Measurements from ENCODE around the gene TMUB1.

The TMUB1 gene

DNA sequence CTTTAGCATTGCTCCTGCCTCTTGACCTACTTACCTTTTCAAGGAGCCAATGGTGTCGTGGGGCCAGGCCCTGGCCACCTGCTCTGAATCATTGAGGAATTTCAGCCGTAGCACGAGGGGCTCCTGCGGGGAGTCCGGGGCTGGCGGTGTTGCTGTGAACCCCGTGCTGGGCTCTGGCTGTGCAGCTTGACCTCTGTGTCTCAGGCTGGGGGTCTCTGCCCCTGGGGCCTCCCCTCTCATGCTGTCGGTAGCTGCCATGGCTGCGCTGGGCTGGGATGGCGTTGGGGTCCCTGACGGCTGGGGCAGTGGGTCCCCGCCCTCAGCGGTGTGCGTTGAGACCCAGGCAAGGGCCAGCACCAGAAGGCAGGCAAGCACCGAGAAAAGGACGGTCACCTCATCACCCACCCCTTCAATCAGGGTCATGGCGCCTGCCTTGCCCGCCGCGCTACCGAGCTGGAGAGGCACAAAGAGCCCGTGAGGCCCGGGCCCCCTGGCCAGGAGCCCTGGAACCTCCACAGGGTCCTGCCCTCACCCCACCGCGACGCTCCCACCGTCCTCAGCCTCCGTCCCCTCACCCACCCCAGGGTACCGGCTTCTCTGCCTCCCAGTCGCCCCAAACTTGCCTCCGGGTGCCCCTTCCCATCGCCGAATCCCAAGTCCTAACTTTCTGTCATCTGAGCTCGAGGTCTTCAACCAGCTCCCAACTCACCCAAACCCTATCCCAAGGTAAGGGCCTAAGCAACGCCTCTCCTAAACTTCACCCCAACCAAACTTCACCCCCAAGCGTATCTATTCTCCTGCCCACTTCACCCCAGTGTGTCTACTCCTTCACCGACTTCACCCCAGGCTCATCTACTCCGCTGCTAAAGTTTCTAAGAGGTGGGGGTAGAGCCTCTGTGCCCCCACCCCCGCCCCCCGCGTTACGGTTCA lies 887 bp downstream of the TMUB1 start:
- peak overlapping the region; percentile 93 for H3K18ac ChIP-seq (ENCODE audit: low read length)
- H3K27ac ChIP-seq (replicated peaks; ENCODE audit: low read length), result no peak overlapping the region
- no peak for DNase-seq (ENCODE audit: low spot score)
- peak overlapping the region; percentile 76 for H2BK120ac ChIP-seq (ENCODE audit: low read depth, low read length)
- H3K79me1 ChIP-seq (ENCODE audit: low read depth, low read length), result peaks cover 19% of the 10 kb centered on the region
- peaks cover 0 to 2% (median 0%) of the 10 kb centered on the region in 3 experiments for H3K27me3 ChIP-seq (ENCODE audit: control insufficient read depth in 3 of 3, insufficient read depth in 3 of 3, low read depth in 1 of 3, low read length in 3 of 3)
- no peak overlapping the region for H3K4ac ChIP-seq (ENCODE audit: low read length)
- peak overlapping the region; percentile 80 for H3K9ac ChIP-seq (ENCODE audit: low read depth, low read length, poor library complexity)
- H3K36me3 ChIP-seq (replicated peaks in 1 of 2; ENCODE audit: control insufficient read depth in 2 of 2, insufficient read depth in 2 of 2, low read length in 2 of 2), result peaks cover 4 to 27% of the 10 kb centered on the region in 2 donors
- H3K4me1 ChIP-seq (ENCODE audit: control insufficient read depth in 2 of 2, insufficient read depth in 1 of 2, low read depth in 1 of 2, low read length in 2 of 2), result peaks cover 28 to 38% of the 10 kb centered on the region in 2 donors
- H2BK15ac ChIP-seq (ENCODE audit: low read length), result peak overlapping the region; percentile 88
- no CpG with 5 or more reads among the region's 42 CpGs for WGBS, 2 donors (ENCODE audit: extremely low coverage in 2 of 2, insufficient read length in 2 of 2, insufficient replicate concordance in 1 of 2)
- peak overlapping the region; percentile 98 for H2AK5ac ChIP-seq (ENCODE audit: low read depth, low read length)
- H3K23ac ChIP-seq (ENCODE audit: low read depth, low read length, poor library complexity), result peak overlapping the region; percentile 94
- peaks cover 0 to 3% of the 10 kb centered on the region in 2 donors for H3K9me3 ChIP-seq (replicated peaks in 1 of 2; ENCODE audit: control insufficient read depth in 2 of 2, insufficient read depth in 1 of 2, low read depth in 1 of 2, low read length in 2 of 2)
- H3K14ac ChIP-seq (ENCODE audit: low read length), result peak overlapping the region; percentile 7
- peak overlapping the region; percentile 84 to 99 for H3K4me3 ChIP-seq (ENCODE audit: low read length in 2 of 2)
- H3K4me2 ChIP-seq (ENCODE audit: insufficient read depth, low read length, poor library complexity, severe bottlenecking), result peak overlapping the region; percentile 92
- H4K91ac ChIP-seq (ENCODE audit: low read depth, low read length, poor library complexity), result no peak overlapping the region
- peak overlapping the region; percentile 97 for H2AFZ ChIP-seq (ENCODE audit: low read length)
- H4K8ac ChIP-seq (ENCODE audit: low read depth, low read length), result no peak overlapping the region
- H2BK12ac ChIP-seq (ENCODE audit: low read length), result peak overlapping the region; percentile 54
- H2BK5ac ChIP-seq (ENCODE audit: low read length), result peak overlapping the region; percentile 56

DNA sequence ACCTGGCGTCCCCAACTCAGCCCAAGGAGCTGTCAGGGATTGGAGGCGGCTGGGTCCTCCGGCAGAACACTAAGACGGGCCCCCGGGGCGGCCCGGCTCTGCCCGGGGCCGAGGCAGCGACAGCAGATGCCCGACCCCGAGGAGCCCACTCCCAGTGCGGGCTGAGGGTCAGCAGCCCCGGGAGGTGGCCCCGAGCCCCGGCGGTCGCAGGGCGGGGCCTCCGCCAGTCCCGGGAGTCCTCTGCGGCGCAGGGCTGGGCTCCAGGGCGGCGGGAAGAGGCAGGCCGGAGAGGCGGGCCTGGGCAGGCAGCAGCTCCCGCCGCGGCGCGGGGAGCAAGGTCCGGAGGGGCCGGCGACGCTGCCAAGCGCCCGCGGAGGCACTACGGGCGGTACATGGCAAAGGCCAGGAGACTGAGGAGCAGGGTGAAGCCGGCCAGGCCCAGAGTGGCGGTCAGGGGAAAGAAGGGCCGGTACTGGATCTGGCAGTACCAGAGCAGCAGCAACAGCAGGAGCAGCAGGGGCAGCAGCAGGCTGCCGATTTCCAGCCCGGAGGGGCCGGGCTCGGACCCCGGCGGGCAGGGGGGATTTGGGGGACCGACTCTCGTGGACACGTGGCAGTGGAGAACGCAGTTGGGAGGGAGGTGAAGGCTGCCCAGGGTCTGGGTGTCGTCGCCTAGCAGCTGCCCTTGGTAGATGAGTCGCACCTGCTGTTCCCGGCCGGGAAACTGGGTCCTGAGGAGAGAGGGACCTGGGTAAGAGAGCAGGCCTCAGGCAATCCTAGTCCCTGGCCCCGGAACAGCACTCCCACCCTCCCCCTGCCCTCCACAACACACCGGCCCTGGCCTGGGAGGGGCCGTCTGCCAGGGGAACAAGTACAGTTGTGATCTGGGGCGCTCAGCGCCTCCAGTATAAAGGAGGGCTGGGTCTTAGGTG lies 1.9 kb downstream of the TMUB1 start:
- H3K4me1 ChIP-seq (ENCODE audit: control insufficient read depth in 2 of 2, insufficient read depth in 1 of 2, low read depth in 1 of 2, low read length in 2 of 2), result peaks cover 28 to 38% of the 10 kb centered on the region in 2 donors

DNA sequence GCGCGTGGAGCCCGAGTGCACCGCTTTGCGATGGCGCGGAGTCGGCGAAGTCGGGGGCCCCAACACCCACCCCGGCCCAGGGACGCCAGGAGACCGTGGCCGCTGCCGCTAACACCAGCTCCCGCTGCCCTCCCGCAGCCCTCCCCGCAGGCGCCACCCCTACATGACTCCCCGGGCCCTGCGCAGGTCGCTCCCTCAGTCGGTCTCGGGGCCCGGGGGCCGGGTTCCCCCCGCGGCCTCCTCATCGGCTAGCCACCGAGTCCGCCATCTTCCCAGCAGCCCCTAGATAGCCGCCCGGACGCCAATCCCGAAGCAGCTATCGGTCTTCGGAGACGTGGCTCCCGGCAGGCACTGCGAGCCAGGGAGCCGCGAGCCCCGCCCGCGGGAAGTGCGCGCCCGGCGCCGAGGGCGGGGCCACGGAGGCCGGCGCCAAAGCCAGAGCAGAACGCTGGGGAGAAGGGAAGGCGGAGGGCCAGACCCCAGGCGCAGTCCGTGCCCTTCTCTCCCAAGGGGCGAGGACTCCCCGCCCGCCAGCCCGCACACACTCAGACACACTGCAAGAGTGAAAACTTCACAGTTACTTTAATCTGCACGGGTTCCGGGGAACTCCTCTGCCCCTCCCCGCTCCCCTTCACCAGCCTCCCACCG lies 2.6 kb downstream of the TMUB1 start, which contains the start of gene FASTK:
FASTK (minus strand) TSS at position 288 of the 648 bp plus-strand sequence; CDS start at position 245, 43 bp downstream.
- peak within 1 kb of the TSS; percentile 95 for H2AFZ ChIP-seq (ENCODE audit: low read length)
- H3K9ac ChIP-seq (ENCODE audit: low read depth, low read length, poor library complexity), result peak within 1 kb of the TSS; percentile 100
- peak within 1 kb of the TSS; percentile 54 for H2BK12ac ChIP-seq (ENCODE audit: low read length)
- H3K18ac ChIP-seq (ENCODE audit: low read length), result peak within 1 kb of the TSS; percentile 98
- peak within 1 kb of the TSS; percentile 97 for H2BK15ac ChIP-seq (ENCODE audit: low read length)
- H3K14ac ChIP-seq (ENCODE audit: low read length), result peak within 1 kb of the TSS; percentile 89
- peaks cover 19% of the 10 kb centered on the region for H3K79me1 ChIP-seq (ENCODE audit: low read depth, low read length)
- H4K8ac ChIP-seq (ENCODE audit: low read depth, low read length), result peak within 1 kb of the TSS; percentile 92
- peak within 1 kb of the TSS; percentile 99 for H2AK5ac ChIP-seq (ENCODE audit: low read depth, low read length)
- H3K23ac ChIP-seq (ENCODE audit: low read depth, low read length, poor library complexity), result peak within 1 kb of the TSS; percentile 94
- peak within 1 kb of the TSS; percentile 89 to 99 for H3K4me3 ChIP-seq (ENCODE audit: low read length in 2 of 2)
- WGBS, 2 donors (ENCODE audit: extremely low coverage in 2 of 2, insufficient read length in 2 of 2, insufficient replicate concordance in 1 of 2), result no CpG with 5 or more reads among the region's 66 CpGs
- peaks cover 0 to 3% of the 10 kb centered on the region in 2 donors for H3K9me3 ChIP-seq (replicated peaks in 1 of 2; ENCODE audit: control insufficient read depth in 2 of 2, insufficient read depth in 1 of 2, low read depth in 1 of 2, low read length in 2 of 2)
- peak within 1 kb of the TSS; percentile 97 for H4K91ac ChIP-seq (ENCODE audit: low read depth, low read length, poor library complexity)
- peak within 1 kb of the TSS; percentile 76 for H3K4ac ChIP-seq (ENCODE audit: low read length)
- peak; percentile 89 for DNase-seq (ENCODE audit: low spot score)
- peak within 1 kb of the TSS; percentile 61 for H3K27ac ChIP-seq (replicated peaks; ENCODE audit: low read length)
- peaks cover 9 to 45% of the 10 kb centered on the region in 2 donors for H3K36me3 ChIP-seq (replicated peaks in 1 of 2; ENCODE audit: control insufficient read depth in 2 of 2, insufficient read depth in 2 of 2, low read length in 2 of 2)
- H2BK5ac ChIP-seq (ENCODE audit: low read length), result peak within 1 kb of the TSS; percentile 87
- H2BK120ac ChIP-seq (ENCODE audit: low read depth, low read length), result peak within 1 kb of the TSS; percentile 76
- peaks cover 0 to 2% (median 0%) of the 10 kb centered on the region in 3 experiments for H3K27me3 ChIP-seq (ENCODE audit: control insufficient read depth in 3 of 3, insufficient read depth in 3 of 3, low read depth in 1 of 3, low read length in 3 of 3)
- peaks cover 32 to 35% of the 10 kb centered on the region in 2 donors for H3K4me1 ChIP-seq (ENCODE audit: control insufficient read depth in 2 of 2, insufficient read depth in 1 of 2, low read depth in 1 of 2, low read length in 2 of 2)
- H3K4me2 ChIP-seq (ENCODE audit: insufficient read depth, low read length, poor library complexity, severe bottlenecking), result peak within 1 kb of the TSS; percentile 96

More for the DNA sequence above, 1.9 kb downstream of the TMUB1 start:
- Histone ChIP-seq H3K27me3 (ENCODE audit: control insufficient read depth in 3 of 3, insufficient read depth in 3 of 3, low read depth in 1 of 3, low read length in 3 of 3) (peaks cover 0 to 2% (median 0%) of the 10 kb centered on the region in 3 experiments), H3K4ac (ENCODE audit: low read length) (no peak overlapping the region), H2BK15ac (ENCODE audit: low read length) (peak overlapping the region; percentile 67), H3K23ac (ENCODE audit: low read depth, low read length, poor library complexity) (peak overlapping the region; percentile 94), H3K27ac (replicated peaks; ENCODE audit: low read length) (peak overlapping the region; percentile 31), H3K14ac (ENCODE audit: low read length) (no peak overlapping the region), H2BK5ac (ENCODE audit: low read length) (peak overlapping the region; percentile 22), H2AFZ (ENCODE audit: low read length) (peak overlapping the region; percentile 95), H3K4me2 (ENCODE audit: insufficient read depth, low read length, poor library complexity, severe bottlenecking) (peak overlapping the region; percentile 75), H3K79me1 (ENCODE audit: low read depth, low read length) (peaks cover 19% of the 10 kb centered on the region), H3K4me3 (ENCODE audit: low read length in 2 of 2) (peak overlapping the region; percentile 53 to 99), H2BK12ac (ENCODE audit: low read length) (peak overlapping the region; percentile 49), H3K18ac (ENCODE audit: low read length) (peak overlapping the region; percentile 85), H2AK5ac (ENCODE audit: low read depth, low read length) (peak overlapping the region; percentile 94), H4K8ac (ENCODE audit: low read depth, low read length) (no peak overlapping the region), H4K91ac (ENCODE audit: low read depth, low read length, poor library complexity) (no peak overlapping the region), H3K9ac (ENCODE audit: low read depth, low read length, poor library complexity) (peak overlapping the region; percentile 30), H3K36me3 (replicated peaks in 1 of 2; ENCODE audit: control insufficient read depth in 2 of 2, insufficient read depth in 2 of 2, low read length in 2 of 2) (peaks cover 4 to 37% of the 10 kb centered on the region in 2 donors), H2BK120ac (ENCODE audit: low read depth, low read length) (no peak overlapping the region), H3K9me3 (replicated peaks in 1 of 2; ENCODE audit: control insufficient read depth in 2 of 2, insufficient read depth in 1 of 2, low read depth in 1 of 2, low read length in 2 of 2) (peaks cover 0 to 3% of the 10 kb centered on the region in 2 donors)
- no peak for DNase-seq (ENCODE audit: low spot score)
- WGBS, 2 donors (ENCODE audit: extremely low coverage in 2 of 2, insufficient read length in 2 of 2, insufficient replicate concordance in 1 of 2), result no CpG with 5 or more reads among the region's 64 CpGs

Measured in neuronal stem cell (in vitro differentiated cells).